ENCODE results near the gene ZC3H12A.
A peak's percentile ranks its signal among the peaks of the same experiment; 100 is the strongest.
"Not testable (repeated sequence)": the region's sequence is repeated elsewhere in the genome, so short reads cannot be mapped to it uniquely, and the experiment has no call there.

ZC3H12A gene

DNA sequence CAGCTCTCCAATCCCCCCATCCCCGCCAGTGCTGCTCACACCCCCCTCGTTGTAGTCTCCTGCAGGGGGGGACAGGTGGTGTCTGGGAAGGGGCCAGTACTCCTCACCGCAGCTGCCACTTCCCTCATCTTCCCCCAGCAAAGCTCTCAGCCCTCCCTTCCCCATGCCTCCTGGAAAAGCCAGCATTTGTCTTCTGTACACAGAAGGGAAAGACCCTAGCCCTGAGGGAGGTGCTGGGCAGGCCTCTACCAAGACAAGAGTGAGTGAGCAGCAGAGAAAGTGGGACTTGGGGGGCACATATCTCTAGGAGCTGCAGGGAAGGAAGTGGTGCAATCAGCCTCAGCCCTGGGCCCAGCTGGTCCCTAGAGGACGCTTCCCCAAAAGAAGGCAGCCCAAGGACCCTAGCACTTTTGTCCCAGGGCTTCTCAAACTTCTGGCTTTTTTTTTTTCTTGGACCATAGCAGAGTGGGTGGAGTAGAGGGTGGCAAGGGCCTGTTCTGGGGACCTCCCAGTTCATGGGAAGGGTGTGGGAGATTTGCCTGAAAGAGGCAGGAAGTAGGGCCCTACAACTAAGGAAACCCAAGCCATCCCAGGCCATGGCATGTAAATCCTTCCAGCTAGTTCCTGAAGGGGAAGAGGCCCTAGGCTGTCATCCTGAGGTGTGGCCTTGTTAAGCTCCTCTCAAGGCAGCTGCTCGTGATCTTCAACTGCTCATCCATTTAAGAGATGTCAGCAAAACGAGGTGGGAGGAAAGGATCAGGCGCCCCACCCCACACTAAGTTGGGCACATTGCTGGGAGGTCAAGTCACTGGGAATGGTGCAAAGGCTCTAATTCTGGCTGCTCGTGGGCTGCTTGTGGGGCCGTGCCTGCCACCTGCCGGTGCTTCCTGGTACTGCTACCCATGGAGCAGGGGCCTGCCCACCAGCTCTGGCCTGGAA lies 12.6 kb downstream of the ZC3H12A start:
- FAIRE-seq, result no peak
- TF ChIP-seq POLR2A (IDR thresholded peaks at IDR 0.05; ENCODE audit: low read depth, low read length), result no peak

DNA sequence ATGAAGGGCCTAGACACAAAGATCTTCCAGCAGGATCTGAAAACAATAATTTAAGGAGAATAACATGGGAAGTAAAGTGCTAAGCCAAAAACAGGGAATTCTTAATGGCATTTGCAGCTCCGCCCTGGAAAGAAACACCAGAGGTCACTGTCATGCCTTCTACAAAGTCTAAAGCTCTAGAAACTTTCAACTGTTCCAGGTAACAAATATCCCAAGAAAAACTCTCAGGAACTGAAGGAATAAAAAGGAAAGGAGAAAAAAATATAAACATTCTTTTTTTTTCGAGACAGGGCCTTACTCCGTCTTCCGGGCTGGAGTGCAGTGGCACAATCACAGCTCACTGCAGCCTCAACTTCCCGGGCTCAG lies 13.2 kb downstream of the ZC3H12A start:
- FAIRE-seq, result no peak
- DNase-seq (ENCODE audit: insufficient read length, low spot score), result no peak
- TF ChIP-seq POLR2A (IDR thresholded peaks at IDR 0.05; ENCODE audit: low read depth, low read length), result no peak

More for the DNA sequence above, 12.6 kb downstream of the ZC3H12A start:
- DNase-seq (ENCODE audit: insufficient read length, low spot score), result no peak

DNA sequence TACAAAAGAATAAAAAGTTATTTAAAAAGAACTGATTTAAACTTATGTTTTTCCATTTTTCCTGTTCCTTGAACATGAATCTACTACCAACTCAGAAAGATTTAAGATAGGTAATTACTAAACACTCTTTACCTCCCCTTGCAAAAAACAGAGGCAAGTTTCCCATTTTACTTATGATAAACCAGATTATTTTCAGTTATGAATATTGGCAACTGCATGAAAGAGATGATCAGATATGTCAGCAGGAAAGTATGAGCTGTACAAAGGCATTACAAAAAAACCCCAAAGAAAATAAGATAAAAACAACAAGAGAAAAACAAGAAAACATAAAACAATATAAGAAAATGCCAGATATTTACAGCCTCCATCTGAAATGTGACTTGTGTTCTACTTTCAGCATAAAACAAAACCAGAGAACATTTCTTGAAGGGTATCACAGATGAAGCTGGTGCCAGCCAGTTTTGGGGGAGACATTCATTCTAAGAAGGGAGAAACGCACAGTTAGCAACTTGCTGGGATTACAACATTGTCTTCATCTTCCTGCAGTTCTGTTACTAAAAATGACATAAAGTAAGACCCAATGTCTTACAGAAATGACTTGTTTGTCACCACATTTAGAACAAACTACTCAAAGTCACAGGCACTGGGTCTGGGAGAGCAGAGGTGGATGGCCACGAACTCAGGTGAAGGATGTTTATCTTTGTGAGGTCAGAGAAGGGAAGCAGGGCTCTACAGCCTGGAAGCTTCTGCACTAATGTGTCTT lies 19.1 kb downstream of the ZC3H12A start:
- FAIRE-seq (peak; percentile 80), DNase-seq (ENCODE audit: insufficient read length, low spot score) (no peak)
- no peak for TF ChIP-seq POLR2A (IDR thresholded peaks at IDR 0.05; ENCODE audit: low read depth, low read length)

DNA sequence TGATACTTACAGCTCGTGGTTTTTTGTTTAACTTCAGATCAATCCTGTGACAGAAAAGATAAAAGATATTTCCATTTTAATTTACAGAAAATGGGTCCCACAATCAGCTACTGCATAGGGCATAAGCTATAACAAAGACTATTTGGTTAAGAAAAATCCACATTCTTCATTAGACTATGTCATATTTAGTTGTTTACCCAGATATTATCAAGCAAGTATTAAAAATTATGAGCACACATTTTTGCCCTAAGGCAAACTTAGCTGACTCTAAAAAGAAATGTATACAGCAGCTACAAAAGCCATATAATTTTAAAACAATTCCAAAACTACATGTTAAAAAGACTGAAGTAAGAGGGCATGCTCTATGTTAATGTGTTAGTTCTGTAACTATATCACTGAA lies 21.5 kb downstream of the ZC3H12A start:
- no peak for FAIRE-seq
- DNase-seq (ENCODE audit: insufficient read length, low spot score), result no peak
- no peak for TF ChIP-seq POLR2A (IDR thresholded peaks at IDR 0.05; ENCODE audit: low read depth, low read length)

DNA sequence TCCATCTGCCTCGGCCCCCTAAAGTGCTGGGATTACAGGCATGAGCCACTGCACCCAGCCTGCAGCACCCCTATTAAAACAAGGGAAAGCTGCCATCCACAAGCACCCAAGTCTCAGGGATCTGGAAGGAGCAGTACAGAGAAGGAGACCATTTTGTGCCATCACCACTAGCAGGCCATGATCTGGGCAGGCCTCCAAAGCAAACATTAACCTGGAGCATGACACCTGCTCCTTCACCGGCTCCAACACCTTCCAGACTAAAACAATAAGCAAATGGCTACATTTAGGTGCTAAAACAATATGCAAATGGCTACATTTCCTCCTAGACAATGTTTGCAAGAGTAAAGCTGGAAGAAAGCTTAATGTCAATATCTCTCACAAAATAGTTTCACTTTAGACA lies 23.5 kb downstream of the ZC3H12A start:
- peak; percentile 71 for FAIRE-seq
- no peak for TF ChIP-seq POLR2A (IDR thresholded peaks at IDR 0.05; ENCODE audit: low read depth, low read length)
- DNase-seq (ENCODE audit: insufficient read length, low spot score), result no peak

DNA sequence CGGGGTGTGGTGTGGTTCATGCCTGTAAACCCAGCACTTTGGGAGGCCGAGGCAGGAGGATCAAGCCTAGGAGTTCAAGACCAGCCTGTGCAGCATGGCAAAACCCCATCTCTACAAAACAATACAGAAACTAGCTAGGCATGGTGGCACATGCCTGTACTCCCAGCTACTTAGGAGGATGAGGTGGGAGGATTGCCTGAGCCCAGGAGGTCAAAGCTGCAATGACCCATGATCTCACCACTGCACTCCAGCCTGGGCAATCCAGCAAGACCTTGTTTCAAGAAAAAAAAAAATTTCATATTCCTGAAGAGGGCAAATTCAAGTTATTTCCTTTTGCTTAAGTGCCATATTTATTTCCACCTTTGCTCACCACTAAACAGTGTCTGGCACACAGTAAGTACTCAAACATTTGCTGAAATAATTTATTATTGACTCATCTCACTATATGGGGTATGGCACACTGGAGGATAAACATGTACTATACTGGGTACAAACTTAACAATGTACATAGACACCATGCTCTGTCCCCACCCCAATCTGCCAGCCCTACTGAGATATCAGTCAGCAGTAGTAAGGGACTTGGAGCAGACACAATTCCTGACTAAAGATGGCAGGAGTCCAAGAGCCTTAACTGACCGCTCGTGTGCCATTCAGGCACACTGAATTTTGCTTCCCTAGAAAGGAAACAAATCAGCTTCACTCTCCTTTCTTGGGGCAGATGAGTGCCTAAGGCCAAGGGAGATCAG lies 24.7 kb downstream of the ZC3H12A start:
- no peak for TF ChIP-seq POLR2A (IDR thresholded peaks at IDR 0.05; ENCODE audit: low read depth, low read length)
- no peak for DNase-seq (ENCODE audit: insufficient read length, low spot score)
- FAIRE-seq, result peak; percentile 98

DNA sequence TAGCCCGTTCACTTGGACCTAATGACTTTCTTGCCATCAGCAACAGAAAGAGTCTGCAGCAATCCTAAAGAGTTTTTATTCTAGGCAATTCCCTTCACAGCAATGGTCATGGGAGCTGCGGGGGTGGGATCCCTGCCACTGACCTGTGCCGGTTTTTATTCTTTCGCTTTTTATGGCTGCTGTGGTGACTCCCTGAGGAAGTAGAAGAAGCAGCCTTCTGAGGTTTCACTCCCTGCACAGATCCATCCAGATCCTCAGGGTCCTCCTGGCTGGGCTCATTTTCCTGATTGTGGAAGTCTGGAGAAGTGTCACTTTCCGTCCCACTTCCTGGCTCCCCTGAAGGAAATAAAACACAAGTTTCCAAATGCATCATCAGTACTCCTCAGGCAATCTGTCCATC lies 27.3 kb downstream of the ZC3H12A start:
- no peak for TF ChIP-seq POLR2A (IDR thresholded peaks at IDR 0.05; ENCODE audit: low read depth, low read length)
- FAIRE-seq (no peak), DNase-seq (ENCODE audit: insufficient read length, low spot score) (no peak)

DNA sequence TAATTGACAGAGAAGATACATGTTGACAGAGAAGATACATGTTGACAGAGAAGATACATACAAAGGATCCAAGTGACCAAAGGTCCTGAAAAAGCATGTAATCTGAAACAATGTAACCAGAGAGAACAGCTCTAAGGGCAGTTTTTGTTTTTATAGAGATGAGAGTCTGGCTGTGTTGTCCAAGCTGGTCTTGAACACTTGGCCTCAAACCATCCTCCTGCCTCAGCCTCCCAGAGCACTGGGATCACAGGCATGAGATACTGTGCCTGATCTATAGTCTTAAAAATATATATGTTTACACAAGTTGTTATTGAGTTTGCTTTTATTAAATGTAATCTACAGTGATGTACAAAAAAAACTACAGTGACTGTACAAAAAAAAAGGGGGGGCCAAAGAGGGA lies 27.7 kb downstream of the ZC3H12A start:
- FAIRE-seq, result no peak
- TF ChIP-seq POLR2A (IDR thresholded peaks at IDR 0.05; ENCODE audit: low read depth, low read length), result no peak
- DNase-seq (ENCODE audit: insufficient read length, low spot score), result no peak

DNA sequence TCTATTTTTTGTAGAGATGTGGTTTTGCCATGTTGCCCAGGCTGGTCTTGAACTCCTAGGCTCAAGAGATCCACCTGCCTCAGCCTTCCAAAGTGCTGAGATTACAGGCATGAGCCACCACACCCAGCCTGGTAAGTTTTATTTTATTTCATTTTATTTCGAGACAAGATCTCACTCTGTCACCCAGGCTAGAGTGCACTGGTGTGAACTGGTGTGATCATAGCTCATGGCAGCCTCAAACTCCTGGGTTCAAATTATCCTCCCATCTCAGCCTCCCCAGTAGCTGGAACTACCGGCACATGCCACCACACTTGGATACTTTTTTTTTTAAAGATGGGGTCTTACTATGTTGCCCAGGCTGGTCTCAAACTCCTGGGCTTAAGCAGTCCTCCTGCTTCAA lies 28.4 kb downstream of the ZC3H12A start:
- not testable (repeated sequence) for DNase-seq (ENCODE audit: insufficient read length, low spot score); FAIRE-seq

DNA sequence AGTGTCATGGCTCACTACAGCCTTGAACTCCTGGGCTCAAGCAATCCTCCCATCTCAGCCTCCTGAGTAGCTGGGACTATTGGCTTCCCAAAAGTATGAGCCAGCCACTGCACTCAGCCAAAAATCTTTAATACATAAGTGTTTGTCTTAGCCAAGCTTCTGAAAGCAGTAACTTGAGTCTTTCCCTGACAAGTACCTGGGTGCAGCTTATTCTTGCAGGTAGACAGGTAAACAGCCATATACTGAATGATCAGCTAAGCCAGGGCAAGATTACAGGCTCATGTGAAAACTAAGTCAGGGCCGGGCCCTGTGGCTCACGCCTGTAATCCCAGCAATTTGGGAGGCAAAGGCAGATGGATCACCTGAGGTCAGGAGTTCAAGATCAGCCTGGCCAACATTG lies 32.4 kb downstream of the ZC3H12A start:
- DNase-seq (ENCODE audit: insufficient read length, low spot score) (no peak), FAIRE-seq (no peak)
- TF ChIP-seq POLR2A (IDR thresholded peaks at IDR 0.05; ENCODE audit: low read depth, low read length), result no peak

DNA sequence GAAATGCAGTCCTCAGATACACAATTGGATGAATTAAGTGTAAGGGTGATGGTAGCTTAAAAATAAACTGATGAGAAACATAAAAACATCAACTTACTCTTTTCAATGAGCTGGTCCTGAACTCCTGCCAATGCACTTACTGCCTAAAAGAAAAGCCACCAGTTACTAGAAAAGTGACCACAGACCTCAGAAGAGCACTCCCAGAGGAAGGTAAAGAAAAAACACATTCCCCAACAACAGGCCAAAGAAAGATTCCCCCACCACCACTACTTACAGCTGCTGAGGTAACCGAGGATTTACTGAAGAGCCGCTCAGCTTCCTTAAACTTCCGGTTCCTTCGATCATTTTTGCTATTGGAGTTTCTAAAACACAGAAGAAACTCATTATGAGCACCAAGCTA lies 34.8 kb downstream of the ZC3H12A start:
- no peak for FAIRE-seq
- TF ChIP-seq POLR2A (IDR thresholded peaks at IDR 0.05; ENCODE audit: low read depth, low read length), result no peak
- DNase-seq (ENCODE audit: insufficient read length, low spot score), result no peak

DNA sequence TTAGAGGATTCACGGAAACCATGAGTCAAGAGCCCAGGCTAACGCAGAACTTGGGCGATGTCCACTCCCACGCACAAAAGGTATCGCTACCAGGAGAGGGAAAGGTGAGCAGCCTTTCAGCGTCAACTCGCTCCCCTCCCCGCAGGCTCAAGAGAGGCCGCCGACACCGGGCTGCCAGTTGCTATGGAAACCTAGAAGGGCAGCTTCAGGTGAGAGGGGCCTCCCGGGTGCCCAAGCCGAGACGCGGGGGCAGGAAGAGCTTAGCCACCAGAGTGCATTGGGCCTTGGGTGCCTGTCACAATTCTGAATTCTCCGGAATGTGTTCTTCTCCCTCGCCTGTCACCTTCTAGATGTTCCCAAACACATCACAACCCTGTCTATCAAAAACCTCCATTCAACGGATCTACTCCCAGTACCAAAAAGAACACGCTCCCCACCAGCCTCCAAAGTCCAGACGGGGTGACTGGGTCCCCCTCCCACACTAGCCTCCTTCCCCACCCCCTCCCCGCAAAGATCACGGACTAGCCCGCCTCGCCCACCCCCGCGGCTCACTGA lies 39.5 kb downstream of the ZC3H12A start:
- FAIRE-seq, result no peak
- no peak for DNase-seq (ENCODE audit: insufficient read length, low spot score)
- TF ChIP-seq POLR2A (IDR thresholded peaks at IDR 0.05; ENCODE audit: low read depth, low read length), result no peak

DNA sequence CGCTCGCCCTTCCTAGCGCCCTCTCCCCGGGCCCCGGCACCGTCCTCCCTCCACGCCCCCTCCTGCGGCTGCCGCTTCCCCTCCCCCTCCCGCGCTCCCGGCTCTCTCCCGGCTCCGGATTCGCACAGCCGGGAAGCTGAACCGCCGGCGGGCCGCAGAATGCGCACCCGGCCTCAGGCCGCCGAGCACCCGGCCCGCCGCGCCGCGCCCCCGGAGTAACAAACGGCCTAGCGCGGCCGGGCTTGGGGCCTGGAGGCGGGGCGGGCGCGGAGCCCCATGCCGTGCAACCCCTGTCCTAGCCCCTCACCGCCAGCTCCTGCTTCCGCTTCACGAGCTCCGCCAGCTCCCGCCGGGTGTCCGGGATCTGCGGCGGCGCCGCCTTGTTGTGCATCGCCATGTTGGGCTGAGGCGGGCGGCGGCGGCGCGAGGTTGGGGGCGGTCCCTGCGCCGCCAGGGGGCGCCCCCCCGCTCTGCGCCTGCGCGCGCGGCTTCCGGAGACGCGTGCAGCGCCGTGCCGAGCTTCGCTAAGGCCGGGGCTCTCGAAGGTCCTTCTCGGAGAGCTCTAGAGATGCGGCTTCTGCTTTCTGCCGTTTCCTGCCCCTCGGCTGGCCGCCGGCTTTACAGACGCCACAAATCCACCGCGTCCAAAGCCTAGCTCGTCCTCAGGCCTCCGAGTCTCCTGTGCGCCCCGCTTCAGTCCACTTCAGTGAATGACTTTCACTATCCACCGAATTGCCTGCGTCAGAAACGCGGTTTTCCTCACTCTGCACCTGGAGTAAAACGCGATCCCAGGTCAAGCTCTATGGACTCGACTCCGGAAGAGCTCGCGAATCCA lies 40.2 kb downstream of the ZC3H12A start, which contains the start of gene MEAF6:
TSS of gene MEAF6 (minus strand) at position 417 of the 835 bp plus-strand sequence. CDS start at position 397, 20 bp downstream.
- DNase-seq (ENCODE audit: insufficient read length, low spot score), result peak; percentile 89
- TF ChIP-seq POLR2A (IDR thresholded peaks at IDR 0.05; ENCODE audit: low read depth, low read length), result peak; percentile 27; the same call in 1 of the 2 replicates
- no peak for FAIRE-seq
